ENCODE data around the gene TXNL1.
A peak's percentile ranks its signal among the peaks of the same experiment; 100 is the strongest.
"Not testable (repeated sequence)": the region's sequence is repeated elsewhere in the genome, so short reads cannot be mapped to it uniquely, and the experiment has no call there.

TXNL1 gene

GRCh38 chr18:56638232-56639103 lies at the start of gene TXNL1:
Gene TXNL1 (minus strand): TSS chr18:56638592. CDS start chr18:56638440, 152 bp downstream.
- peak; percentile 99 for DNase-seq (ENCODE audit: low read depth in 2 of 2)

GRCh38 chr18:56684277-56684676 lies 45.9 kb upstream of the TXNL1 start:
- DNase-seq (ENCODE audit: low read depth in 2 of 2): no peak

GRCh38 chr18:56678836-56679565 lies 40.6 kb upstream of the TXNL1 start:
- DNase-seq (ENCODE audit: low read depth in 2 of 2): no peak

- DNase-seq (ENCODE audit: low read depth in 2 of 2): no peak
These were observed 38.2 kb upstream of the TXNL1 start for GRCh38 chr18:56676639-56677038.

GRCh38 chr18:56672981-56673380 lies 34.6 kb upstream of the TXNL1 start:
- no peak for DNase-seq (ENCODE audit: low read depth in 2 of 2)

- DNase-seq (ENCODE audit: low read depth in 2 of 2): no peak
These were observed 34.0 kb upstream of the TXNL1 start for GRCh38 chr18:56672391-56672790.

GRCh38 chr18:56662902-56663301 lies 24.5 kb upstream of the TXNL1 start:
- no peak for DNase-seq (ENCODE audit: low read depth in 2 of 2)

- no peak for DNase-seq (ENCODE audit: low read depth in 2 of 2)
These were observed 24.1 kb upstream of the TXNL1 start for GRCh38 chr18:56662502-56662901.

GRCh38 chr18:56662063-56662408 lies 23.6 kb upstream of the TXNL1 start:
- DNase-seq (ENCODE audit: low read depth in 2 of 2): no peak

GRCh38 chr18:56661360-56662062 lies 23.1 kb upstream of the TXNL1 start:
- DNase-seq (ENCODE audit: low read depth in 2 of 2): no peak

- DNase-seq (ENCODE audit: low read depth in 2 of 2): no peak
These were observed 22.3 kb upstream of the TXNL1 start for GRCh38 chr18:56660655-56661054.

GRCh38 chr18:56659111-56659510 lies 20.7 kb upstream of the TXNL1 start:
- DNase-seq (ENCODE audit: low read depth in 2 of 2): no peak

GRCh38 chr18:56658261-56658660 lies 19.9 kb upstream of the TXNL1 start:
- no peak for DNase-seq (ENCODE audit: low read depth in 2 of 2)

- DNase-seq (ENCODE audit: low read depth in 2 of 2): not testable (repeated sequence)
These were observed 15.9 kb upstream of the TXNL1 start for GRCh38 chr18:56654280-56654679.

GRCh38 chr18:56652802-56653201 lies 14.4 kb upstream of the TXNL1 start:
- no peak for DNase-seq (ENCODE audit: low read depth in 2 of 2)

GRCh38 chr18:56651771-56652092 lies 13.3 kb upstream of the TXNL1 start:
- DNase-seq (ENCODE audit: low read depth in 2 of 2): no peak

- peak; percentile 89 to 94 for DNase-seq (ENCODE audit: low read depth in 2 of 2)
These were observed 12.8 kb upstream of the TXNL1 start, which contains the start of gene WDR7 for GRCh38 chr18:56650944-56651770. Gene WDR7 (plus strand): TSS chr18:56651359. CDS start chr18:56672516, 21,157 bp downstream.

GRCh38 chr18:56649996-56650395 lies 11.6 kb upstream of the TXNL1 start:
- no peak for DNase-seq (ENCODE audit: low read depth in 2 of 2)

GRCh38 chr18:56647951-56648893 lies 9.8 kb upstream of the TXNL1 start:
- no peak for DNase-seq (ENCODE audit: low read depth in 2 of 2)

GRCh38 chr18:56647071-56647470 lies 8.7 kb upstream of the TXNL1 start:
- DNase-seq (ENCODE audit: low read depth in 2 of 2): no peak
